ENCODE results near the gene RTKN2.

The RTKN2 gene, protein sequence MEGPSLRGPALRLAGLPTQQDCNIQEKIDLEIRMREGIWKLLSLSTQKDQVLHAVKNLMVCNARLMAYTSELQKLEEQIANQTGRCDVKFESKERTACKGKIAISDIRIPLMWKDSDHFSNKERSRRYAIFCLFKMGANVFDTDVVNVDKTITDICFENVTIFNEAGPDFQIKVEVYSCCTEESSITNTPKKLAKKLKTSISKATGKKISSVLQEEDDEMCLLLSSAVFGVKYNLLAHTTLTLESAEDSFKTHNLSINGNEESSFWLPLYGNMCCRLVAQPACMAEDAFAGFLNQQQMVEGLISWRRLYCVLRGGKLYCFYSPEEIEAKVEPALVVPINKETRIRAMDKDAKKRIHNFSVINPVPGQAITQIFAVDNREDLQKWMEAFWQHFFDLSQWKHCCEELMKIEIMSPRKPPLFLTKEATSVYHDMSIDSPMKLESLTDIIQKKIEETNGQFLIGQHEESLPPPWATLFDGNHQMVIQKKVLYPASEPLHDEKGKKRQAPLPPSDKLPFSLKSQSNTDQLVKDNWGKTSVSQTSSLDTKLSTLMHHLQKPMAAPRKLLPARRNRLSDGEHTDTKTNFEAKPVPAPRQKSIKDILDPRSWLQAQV

DNA sequence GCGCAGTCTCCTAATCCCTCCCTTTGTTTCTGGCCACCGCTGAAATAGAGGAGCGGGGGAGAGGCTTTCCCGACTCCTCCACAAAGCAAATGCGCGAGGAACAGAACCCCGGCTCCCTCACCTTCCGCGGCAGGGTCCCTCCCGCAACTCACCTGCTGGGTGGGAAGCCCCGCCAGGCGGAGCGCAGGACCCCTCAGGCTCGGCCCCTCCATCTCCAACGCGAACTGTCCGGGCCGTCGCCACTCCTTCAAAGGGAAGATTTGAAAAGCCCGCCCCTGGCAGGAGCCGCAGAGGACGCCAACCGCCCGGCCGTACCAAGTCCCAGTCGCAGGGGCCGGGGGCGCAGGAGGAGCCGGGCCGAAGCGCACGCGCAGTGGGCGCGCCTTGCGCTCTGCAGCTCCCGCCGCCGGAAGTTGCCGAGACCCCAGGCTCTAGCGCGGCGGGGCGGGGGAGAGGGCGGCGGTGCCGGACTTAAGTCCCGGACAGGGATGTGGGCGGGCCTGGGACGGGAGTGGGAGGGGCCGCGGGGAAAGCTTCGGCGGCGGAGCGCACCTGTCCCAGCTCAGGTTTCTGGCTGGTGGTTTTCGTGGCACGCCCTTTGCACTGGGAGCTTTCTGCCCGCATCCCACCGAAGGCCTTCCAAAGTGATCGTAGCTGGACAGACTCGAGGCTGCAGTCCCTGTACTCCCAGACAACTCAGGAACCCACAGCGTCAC, at the start of gene RTKN2:
Gene RTKN2, minus strand, starts transcription at position 446 of the 716 bp plus-strand sequence. Its CDS starts 234 bp downstream, at position 212.
- peak within 1 kb of the TSS; percentile 64 for H3K4me3 ChIP-seq (replicated peaks; ENCODE audit: low read depth, low read length)
- TF ChIP-seq, protein P1, sequence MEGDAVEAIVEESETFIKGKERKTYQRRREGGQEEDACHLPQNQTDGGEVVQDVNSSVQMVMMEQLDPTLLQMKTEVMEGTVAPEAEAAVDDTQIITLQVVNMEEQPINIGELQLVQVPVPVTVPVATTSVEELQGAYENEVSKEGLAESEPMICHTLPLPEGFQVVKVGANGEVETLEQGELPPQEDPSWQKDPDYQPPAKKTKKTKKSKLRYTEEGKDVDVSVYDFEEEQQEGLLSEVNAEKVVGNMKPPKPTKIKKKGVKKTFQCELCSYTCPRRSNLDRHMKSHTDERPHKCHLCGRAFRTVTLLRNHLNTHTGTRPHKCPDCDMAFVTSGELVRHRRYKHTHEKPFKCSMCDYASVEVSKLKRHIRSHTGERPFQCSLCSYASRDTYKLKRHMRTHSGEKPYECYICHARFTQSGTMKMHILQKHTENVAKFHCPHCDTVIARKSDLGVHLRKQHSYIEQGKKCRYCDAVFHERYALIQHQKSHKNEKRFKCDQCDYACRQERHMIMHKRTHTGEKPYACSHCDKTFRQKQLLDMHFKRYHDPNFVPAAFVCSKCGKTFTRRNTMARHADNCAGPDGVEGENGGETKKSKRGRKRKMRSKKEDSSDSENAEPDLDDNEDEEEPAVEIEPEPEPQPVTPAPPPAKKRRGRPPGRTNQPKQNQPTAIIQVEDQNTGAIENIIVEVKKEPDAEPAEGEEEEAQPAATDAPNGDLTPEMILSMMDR (IDR thresholded peaks at IDR 0.05; ENCODE audit: insufficient read depth, low read length, poor library complexity, severe bottlenecking): no peak
- H3K27me3 ChIP-seq (replicated peaks; ENCODE audit: control insufficient read depth, insufficient read depth, low read length): peaks cover 5% of the 10 kb centered on the region
- peak; percentile 71 for DNase-seq (ENCODE audit: extremely low read depth, insufficient read length)
- no peaks in the 10 kb centered on the region for H3K36me3 ChIP-seq (ENCODE audit: control insufficient read depth, insufficient read depth, low read length)

DNA sequence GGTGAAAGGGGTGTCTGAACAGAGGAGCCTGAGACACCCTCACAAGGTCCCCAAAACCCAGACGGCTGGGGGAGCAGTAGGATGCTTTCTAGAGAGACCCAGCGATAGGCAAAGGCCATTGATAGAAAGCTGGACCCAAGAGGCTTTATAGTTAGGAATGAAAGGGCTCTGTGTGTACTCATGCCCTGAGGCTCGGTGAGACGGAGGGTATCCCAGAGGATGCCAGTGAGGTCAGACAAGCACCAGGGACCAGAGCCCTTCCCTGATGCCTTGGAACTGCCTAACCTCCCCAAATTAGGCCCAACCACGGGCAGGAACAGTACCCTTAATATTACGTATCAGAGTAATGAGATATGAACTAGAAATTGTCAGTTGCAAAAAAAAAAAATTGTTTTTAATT, 48.6 kb upstream of the RTKN2 start:
- Histone ChIP-seq H3K4me3 (replicated peaks; ENCODE audit: low read depth, low read length) (no peak overlapping the region), H3K27me3 (replicated peaks; ENCODE audit: control insufficient read depth, insufficient read depth, low read length) (no peaks in the 10 kb centered on the region; the same call in 1 of the 2 replicates)
- TF ChIP-seq, protein P1 (IDR thresholded peaks at IDR 0.05; ENCODE audit: insufficient read depth, low read length, poor library complexity, severe bottlenecking): no peak

DNA sequence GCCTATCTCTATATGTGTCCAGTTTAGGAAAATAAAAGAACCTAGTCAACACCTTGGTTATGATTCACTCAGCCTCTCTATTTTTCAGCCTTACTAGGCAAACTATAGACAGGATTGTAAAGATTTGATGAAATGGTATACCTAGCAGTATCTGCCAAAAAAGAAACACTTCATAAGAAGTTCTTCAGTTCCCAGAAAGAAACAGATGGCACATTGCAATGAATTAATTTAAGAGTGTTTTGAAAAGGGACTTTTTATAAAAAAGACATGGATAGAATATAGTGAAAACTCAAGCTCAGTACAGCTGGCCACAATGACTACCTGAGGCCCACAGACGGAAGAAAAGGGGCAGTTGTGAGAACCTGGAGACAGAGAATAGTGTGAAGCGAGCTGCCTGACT, 40.6 kb upstream of the RTKN2 start:
- peaks cover 2% of the 10 kb centered on the region; the same call in 1 of the 2 replicates for H3K27me3 ChIP-seq (replicated peaks; ENCODE audit: control insufficient read depth, insufficient read depth, low read length)
- H3K4me3 ChIP-seq (replicated peaks; ENCODE audit: low read depth, low read length): no peak overlapping the region
- TF ChIP-seq, protein P1 (IDR thresholded peaks at IDR 0.05; ENCODE audit: insufficient read depth, low read length, poor library complexity, severe bottlenecking): no peak
- no peaks in the 10 kb centered on the region for H3K36me3 ChIP-seq (ENCODE audit: control insufficient read depth, insufficient read depth, low read length)
- DNase-seq (ENCODE audit: extremely low read depth, insufficient read length): no peak

More for the DNA sequence above, 48.6 kb upstream of the RTKN2 start:
- DNase-seq (ENCODE audit: extremely low read depth, insufficient read length): no peak
- H3K36me3 ChIP-seq (ENCODE audit: control insufficient read depth, insufficient read depth, low read length): no peaks in the 10 kb centered on the region

DNA sequence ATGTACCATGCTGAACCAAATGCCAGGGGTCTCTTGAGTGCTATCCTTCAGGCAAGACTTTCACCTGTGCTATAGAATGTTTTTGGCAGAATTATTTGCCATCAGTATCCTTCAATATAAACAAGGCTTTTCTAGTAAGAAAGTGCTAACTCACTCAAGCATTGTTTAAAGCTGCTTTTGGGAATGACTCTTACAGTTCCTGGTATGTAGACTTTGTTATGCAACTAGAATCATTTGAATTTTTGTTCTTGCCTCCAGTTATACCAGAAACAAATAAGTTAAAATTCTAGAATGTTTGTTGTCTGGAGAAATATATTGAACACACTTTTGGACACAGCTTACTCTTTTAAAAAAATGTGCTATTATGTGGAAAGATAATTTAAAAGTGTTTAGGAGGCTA, 39.5 kb upstream of the RTKN2 start:
- TF ChIP-seq, protein P1 (IDR thresholded peaks at IDR 0.05; ENCODE audit: insufficient read depth, low read length, poor library complexity, severe bottlenecking): no peak
- peaks cover 2% of the 10 kb centered on the region; the same call in 1 of the 2 replicates for H3K27me3 ChIP-seq (replicated peaks; ENCODE audit: control insufficient read depth, insufficient read depth, low read length)
- no peak overlapping the region for H3K4me3 ChIP-seq (replicated peaks; ENCODE audit: low read depth, low read length)
- DNase-seq (ENCODE audit: extremely low read depth, insufficient read length): no peak
- H3K36me3 ChIP-seq (ENCODE audit: control insufficient read depth, insufficient read depth, low read length): no peaks in the 10 kb centered on the region

DNA sequence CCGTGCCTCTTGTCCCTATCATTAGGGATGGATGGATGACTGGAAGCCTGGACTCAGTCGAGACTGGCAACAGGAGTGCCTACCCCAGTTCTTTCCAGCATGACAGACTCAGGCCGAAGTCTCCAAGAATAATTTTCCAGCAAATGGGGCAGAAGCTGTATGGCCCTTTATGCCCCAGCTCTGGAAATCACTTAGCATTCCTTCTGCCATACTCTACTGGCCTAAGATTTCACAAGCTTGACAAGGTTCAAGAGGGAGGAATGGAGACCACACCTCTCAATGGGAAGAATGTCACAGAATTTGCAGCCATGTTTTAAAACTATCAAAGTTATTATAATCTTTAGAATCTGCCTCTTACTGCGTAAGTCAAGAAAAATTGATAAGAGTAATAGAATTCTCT, 39.0 kb upstream of the RTKN2 start:
- Histone ChIP-seq H3K36me3 (ENCODE audit: control insufficient read depth, insufficient read depth, low read length) (no peaks in the 10 kb centered on the region), H3K27me3 (replicated peaks; ENCODE audit: control insufficient read depth, insufficient read depth, low read length) (peaks cover 2% of the 10 kb centered on the region; the same call in 1 of the 2 replicates), H3K4me3 (replicated peaks; ENCODE audit: low read depth, low read length) (no peak overlapping the region)
- TF ChIP-seq, protein P1 (IDR thresholded peaks at IDR 0.05; ENCODE audit: insufficient read depth, low read length, poor library complexity, severe bottlenecking): no peak
- DNase-seq (ENCODE audit: extremely low read depth, insufficient read length): no peak

Data from GM06990 (cell line).